Measurements from ENCODE around the gene POMT1.

DNA sequence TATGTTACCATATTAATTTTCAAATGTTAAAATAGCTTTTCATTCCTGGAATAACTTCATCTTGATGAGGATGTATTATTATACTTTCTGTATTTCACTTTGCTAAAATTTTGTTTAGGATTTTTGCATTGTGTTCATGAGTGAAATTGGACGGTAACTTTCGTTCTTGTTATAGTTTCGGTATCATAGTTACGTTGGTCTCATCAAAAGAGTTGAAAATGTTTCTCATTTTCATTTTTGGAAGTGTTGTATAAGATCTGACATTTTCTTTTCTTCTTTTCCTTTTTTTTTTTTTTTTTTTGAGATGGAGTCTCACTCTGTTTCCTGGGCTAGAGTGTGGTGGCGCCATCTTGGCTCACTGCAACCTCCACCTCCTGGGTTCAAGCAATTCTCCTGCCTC lies 62.7 kb downstream of the POMT1 start:
- TF ChIP-seq, protein P1, sequence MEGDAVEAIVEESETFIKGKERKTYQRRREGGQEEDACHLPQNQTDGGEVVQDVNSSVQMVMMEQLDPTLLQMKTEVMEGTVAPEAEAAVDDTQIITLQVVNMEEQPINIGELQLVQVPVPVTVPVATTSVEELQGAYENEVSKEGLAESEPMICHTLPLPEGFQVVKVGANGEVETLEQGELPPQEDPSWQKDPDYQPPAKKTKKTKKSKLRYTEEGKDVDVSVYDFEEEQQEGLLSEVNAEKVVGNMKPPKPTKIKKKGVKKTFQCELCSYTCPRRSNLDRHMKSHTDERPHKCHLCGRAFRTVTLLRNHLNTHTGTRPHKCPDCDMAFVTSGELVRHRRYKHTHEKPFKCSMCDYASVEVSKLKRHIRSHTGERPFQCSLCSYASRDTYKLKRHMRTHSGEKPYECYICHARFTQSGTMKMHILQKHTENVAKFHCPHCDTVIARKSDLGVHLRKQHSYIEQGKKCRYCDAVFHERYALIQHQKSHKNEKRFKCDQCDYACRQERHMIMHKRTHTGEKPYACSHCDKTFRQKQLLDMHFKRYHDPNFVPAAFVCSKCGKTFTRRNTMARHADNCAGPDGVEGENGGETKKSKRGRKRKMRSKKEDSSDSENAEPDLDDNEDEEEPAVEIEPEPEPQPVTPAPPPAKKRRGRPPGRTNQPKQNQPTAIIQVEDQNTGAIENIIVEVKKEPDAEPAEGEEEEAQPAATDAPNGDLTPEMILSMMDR (IDR thresholded peaks at IDR 0.05): no peak
- no peak for TF ChIP-seq POLR2A (IDR thresholded peaks at IDR 0.05)

Data from suprapubic skin (tissue), 3 donors.